Mesothelial cell of epicardium (in vitro differentiated cells): Measurements from ENCODE around the gene TCHH. TPM values are rescaled to one million over a fixed set of nuclear protein-coding genes. Genes with fewer than 3 reads are reported as not detected.

Experiments used
- DNase-seq, 2 experiments: peaks; one replicate each; pipeline ENCODE4 v3.0.0; 2021; ENCODE audit warnings: low spot score in 2 of 2; ENCODE audit not compliant: unreplicated experiment in 2 of 2
- H3K27ac Mint-ChIP-seq: 2 replicates; pipeline ENCODE4 v1.8.0; 2021; ENCODE audit warnings: mixed read lengths
- H3K27me3 Mint-ChIP-seq: 2 replicates; pipeline ENCODE4 v1.8.0; 2021; ENCODE audit warnings: low read depth, mixed read lengths
- H3K36me3 Mint-ChIP-seq: 2 replicates; pipeline ENCODE4 v1.8.0; 2021; ENCODE audit warnings: mixed read lengths
- H3K4me1 Mint-ChIP-seq: 2 replicates; pipeline ENCODE4 v1.8.0; 2021; ENCODE audit warnings: mixed read lengths
- H3K4me3 Mint-ChIP-seq: 2 replicates; pipeline ENCODE4 v1.8.0; 2021; ENCODE audit warnings: mild to moderate bottlenecking, moderate library complexity, mixed read lengths
- H3K9me3 Mint-ChIP-seq: 2 replicates; pipeline ENCODE4 v1.8.0; 2021; ENCODE audit warnings: mixed read lengths
- CTCF ChIP-seq: fragments of 200-600 bp; sonication (generic); IDR thresholded peaks from one replicate; pipeline ENCODE4 v1.5.0; 2021; ENCODE audit warnings: antibody characterized with exemption; ENCODE audit not compliant: unreplicated experiment
- total RNA-seq: library from RNA; stranded (reverse); gene quantifications from 3 replicates; pipeline ENCODE4 v1.2.1, GENCODE V29; 2021

Gene TCHH
- total RNA-seq, 1 donor from 2014 or later: not detected

DNA sequence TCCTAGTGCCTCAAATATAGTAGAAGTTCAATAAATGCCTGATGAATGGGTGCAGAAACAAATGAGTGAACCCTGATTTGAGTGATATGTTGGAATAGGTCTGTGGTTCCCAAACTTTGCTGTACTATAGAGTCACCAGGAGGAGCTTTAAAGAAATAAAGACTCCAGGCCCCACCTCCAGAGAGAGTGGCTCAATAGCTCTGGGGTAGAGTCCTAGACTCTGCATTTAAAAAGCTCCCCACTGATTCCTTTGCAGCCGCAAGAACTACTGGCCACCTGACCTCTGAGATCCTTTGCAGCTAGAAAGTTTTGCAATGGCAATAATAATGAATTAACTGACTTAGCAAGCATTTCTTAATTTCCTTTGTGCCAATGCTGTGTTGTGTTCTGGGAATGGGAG lies 47.3 kb downstream of the TCHH start:
- DNase-seq: no peak
- Mint-ChIP-seq H3K27ac (no peak overlapping the region), H3K27me3 (no peaks in the 10 kb centered on the region), H3K4me3 (no peak overlapping the region), H3K4me1 (no peaks in the 10 kb centered on the region), H3K9me3 (peaks cover 33% of the 10 kb centered on the region), H3K36me3 (no peaks in the 10 kb centered on the region)
- no peak for TF ChIP-seq CTCF

GRCh38 chr1:152067150-152067549 lies 48.1 kb downstream of the TCHH start:
- TF ChIP-seq CTCF: no peak
- no peak for DNase-seq
- no peak overlapping the region for H3K4me3 Mint-ChIP-seq
- H3K36me3 Mint-ChIP-seq: no peaks in the 10 kb centered on the region
- no peaks in the 10 kb centered on the region for H3K27me3 Mint-ChIP-seq
- H3K4me1 Mint-ChIP-seq: no peaks in the 10 kb centered on the region
- peaks cover 32% of the 10 kb centered on the region for H3K9me3 Mint-ChIP-seq
- H3K27ac Mint-ChIP-seq: no peak overlapping the region

DNA sequence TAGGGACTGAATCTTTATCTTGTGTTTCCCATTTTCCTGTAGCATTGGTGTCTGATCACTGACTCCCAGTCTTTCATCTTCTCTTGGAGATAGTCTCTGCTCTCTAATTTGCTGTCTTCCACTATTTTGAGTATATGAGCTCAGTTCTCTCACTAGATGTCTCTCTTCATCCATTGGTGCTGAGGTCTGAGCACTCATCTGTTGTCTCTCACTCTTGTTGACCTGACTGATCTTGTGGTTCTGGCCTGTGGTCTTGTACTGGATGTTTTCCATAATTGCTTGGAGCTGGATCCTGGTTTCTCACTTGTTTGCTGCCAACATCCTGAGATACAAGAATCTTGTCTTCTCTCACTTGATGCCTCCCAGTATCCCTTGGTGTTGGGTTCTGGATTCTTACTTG lies 53.3 kb downstream of the TCHH start:
- Mint-ChIP-seq H3K4me3 (no peak overlapping the region), H3K27me3 (peaks cover 7% of the 10 kb centered on the region), H3K36me3 (no peaks in the 10 kb centered on the region), H3K4me1 (no peaks in the 10 kb centered on the region), H3K27ac (no peak overlapping the region), H3K9me3 (peaks cover 20% of the 10 kb centered on the region)
- DNase-seq: no peak
- TF ChIP-seq CTCF: no peak

Other genes starting within 250 kb of the TCHH start
- gene THEM4, start 205.9 kb downstream of the TCHH start, total RNA-seq: 23.3 to 24.3 TPM (median 24.1 TPM) in 3 replicates
- 219 to 234 TPM (median 222 TPM) in 3 replicates for gene S100A10, start 121.6 kb downstream of the TCHH start, total RNA-seq
- 351 to 373 TPM (median 358 TPM) in 3 replicates for gene S100A11, start 78.4 kb downstream of the TCHH start, total RNA-seq
- gene TCHHL1, start 26.4 kb downstream of the TCHH start, total RNA-seq: not detected in 3 replicates
- not detected in 3 replicates for gene RPTN, start 43.8 kb upstream of the TCHH start, total RNA-seq
- gene HRNR, start 108.7 kb upstream of the TCHH start, total RNA-seq: not detected in 3 replicates
- not detected in 3 replicates for gene FLG, start 209.8 kb upstream of the TCHH start, total RNA-seq
- gene FLG2, start 244.6 kb upstream of the TCHH start, total RNA-seq: not detected in 3 replicates